Measurements from ENCODE around the gene NEXN. TPM values are rescaled to one million over a fixed set of nuclear protein-coding genes. Genes with fewer than 3 reads are reported as not detected.
A peak's percentile ranks its signal among the peaks of the same experiment; 100 is the strongest.

Gene NEXN
- total and polyA plus RNA-seq, 4 donors, result 7.6 to 20.9 (median 12.5) TPM

DNA sequence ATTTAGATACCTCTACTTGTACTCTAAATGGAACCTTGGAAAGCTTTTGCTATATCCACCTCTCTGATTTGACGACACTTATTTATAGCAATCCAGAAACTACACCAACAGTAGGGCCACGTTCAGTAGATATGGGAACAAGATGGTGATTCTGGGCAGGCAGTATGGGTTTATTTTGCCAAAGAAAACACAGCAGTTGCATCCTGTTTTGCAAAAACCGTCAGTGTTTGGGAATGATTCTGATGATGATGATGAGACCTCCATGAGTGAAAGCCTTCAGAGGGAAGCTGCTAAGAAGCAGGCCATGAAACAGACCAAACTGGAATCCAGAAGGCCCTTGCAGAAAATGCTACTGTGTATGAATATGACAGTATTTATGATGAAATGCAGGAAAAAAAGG is 41.5 kb upstream of the NEXN start:
- Histone ChIP-seq H3K36me3 (ENCODE audit: control insufficient read depth in 4 of 4, insufficient read depth in 4 of 4, low read length in 4 of 4) (peaks cover 0 to 3% (median 2%) of the 10 kb centered on the region in 4 donors), H3K9me3 (ENCODE audit: control insufficient read depth in 4 of 4, insufficient read depth in 3 of 4, low read length in 3 of 4) (no peaks in the 10 kb centered on the region), H3K9ac (ENCODE audit: insufficient read depth in 1 of 2, low read length in 2 of 2) (no peak overlapping the region), H3K4me1 (ENCODE audit: control insufficient read depth in 5 of 5, insufficient read depth in 5 of 5, low read length in 5 of 5) (no peaks in the 10 kb centered on the region), H3K27ac (ENCODE audit: low read depth in 1 of 2, low read length in 1 of 2) (no peak overlapping the region), H3K4me3 (no peak overlapping the region), H3K27me3 (ENCODE audit: control insufficient read depth in 3 of 3, insufficient read depth in 3 of 3, low read length in 2 of 3) (no peaks in the 10 kb centered on the region)
- TF ChIP-seq CTCF (IDR thresholded peaks at IDR 0.05; ENCODE audit: control extremely low read depth, extremely low read depth), result no peak
- WGBS, 2 donors, result 69 to 74% methylated on average over 3 of the region's 3 CpGs
- DNase-seq (no peak), ATAC-seq (ENCODE audit: insufficient read depth, low FRiP score) (no peak)

DNA sequence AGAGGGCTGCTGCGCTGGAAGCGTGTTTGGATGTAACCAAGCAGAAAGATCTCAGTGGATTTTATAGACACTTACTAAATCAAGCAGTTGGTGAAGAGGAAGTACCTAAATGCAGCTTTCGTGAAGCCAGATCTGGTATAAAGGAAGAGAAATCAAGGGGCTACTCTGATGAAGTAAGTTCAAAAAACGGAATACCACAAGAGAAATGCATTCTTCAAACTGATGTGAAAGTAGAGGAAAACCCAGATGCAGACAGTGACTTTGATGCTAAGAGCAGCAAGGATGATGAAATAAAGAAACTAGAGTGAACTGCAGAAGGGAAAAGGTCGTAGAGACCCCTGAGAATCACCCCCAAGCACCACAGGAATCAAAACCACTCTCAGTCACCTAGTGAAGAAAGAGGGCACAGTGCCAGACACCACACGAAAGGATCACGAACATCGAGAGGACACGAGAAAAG is 40.8 kb upstream of the NEXN start:
- Histone ChIP-seq H3K9ac (ENCODE audit: insufficient read depth in 1 of 2, low read length in 2 of 2) (no peak overlapping the region), H3K4me3 (no peak overlapping the region), H3K9me3 (ENCODE audit: control insufficient read depth in 4 of 4, insufficient read depth in 3 of 4, low read length in 3 of 4) (no peaks in the 10 kb centered on the region), H3K4me1 (ENCODE audit: control insufficient read depth in 5 of 5, insufficient read depth in 5 of 5, low read length in 5 of 5) (no peaks in the 10 kb centered on the region), H3K36me3 (ENCODE audit: control insufficient read depth in 4 of 4, insufficient read depth in 4 of 4, low read length in 4 of 4) (peaks cover 0 to 3% (median 2%) of the 10 kb centered on the region in 4 donors), H3K27me3 (ENCODE audit: control insufficient read depth in 3 of 3, insufficient read depth in 3 of 3, low read length in 2 of 3) (no peaks in the 10 kb centered on the region), H3K27ac (ENCODE audit: low read depth in 1 of 2, low read length in 1 of 2) (no peak overlapping the region)
- TF ChIP-seq CTCF (IDR thresholded peaks at IDR 0.05; ENCODE audit: control extremely low read depth, extremely low read depth), result no peak
- DNase-seq (no peak), ATAC-seq (ENCODE audit: insufficient read depth, low FRiP score) (no peak)
- WGBS, 2 donors, result 53 to 68% methylated on average over 9 of the region's 9 CpGs

GRCh38 chr1:77850082-77850481 is 38.3 kb upstream of the NEXN start:
- no peak overlapping the region for H3K4me3 ChIP-seq
- H3K27ac ChIP-seq (ENCODE audit: low read depth in 1 of 2, low read length in 1 of 2), result no peak overlapping the region
- no peaks in the 10 kb centered on the region for H3K4me1 ChIP-seq (ENCODE audit: control insufficient read depth in 5 of 5, insufficient read depth in 5 of 5, low read length in 5 of 5)
- peaks cover 0 to 2% (median 0%) of the 10 kb centered on the region in 4 donors for H3K9me3 ChIP-seq (ENCODE audit: control insufficient read depth in 4 of 4, insufficient read depth in 3 of 4, low read length in 3 of 4)
- H3K36me3 ChIP-seq (ENCODE audit: control insufficient read depth in 4 of 4, insufficient read depth in 4 of 4, low read length in 4 of 4), result peaks cover 0 to 4% (median 1%) of the 10 kb centered on the region in 4 donors
- 96 to 100% methylated on average over 1 of the region's 1 CpG for WGBS, 2 donors
- ATAC-seq (ENCODE audit: insufficient read depth, low FRiP score) (no peak), DNase-seq (no peak)
- no peak overlapping the region for H3K9ac ChIP-seq (ENCODE audit: insufficient read depth in 1 of 2, low read length in 2 of 2)
- no peak for TF ChIP-seq CTCF (IDR thresholded peaks at IDR 0.05; ENCODE audit: control extremely low read depth, extremely low read depth)
- H3K27me3 ChIP-seq (ENCODE audit: control insufficient read depth in 3 of 3, insufficient read depth in 3 of 3, low read length in 2 of 3), result no peaks in the 10 kb centered on the region

- TF ChIP-seq CTCF (IDR thresholded peaks at IDR 0.05; ENCODE audit: control extremely low read depth, extremely low read depth), result no peak
Observed at GRCh38 chr1:77857552-77857951, 30.9 kb upstream of the NEXN start.

More at GRCh38 chr1:77857552-77857951, 30.9 kb upstream of the NEXN start:
- Histone ChIP-seq H3K36me3 (ENCODE audit: control insufficient read depth in 4 of 4, insufficient read depth in 4 of 4, low read length in 4 of 4) (peaks cover 0 to 6% (median 4%) of the 10 kb centered on the region in 4 donors), H3K4me3 (no peak overlapping the region), H3K9me3 (ENCODE audit: control insufficient read depth in 4 of 4, insufficient read depth in 3 of 4, low read length in 3 of 4) (peaks cover 0 to 6% (median 0%) of the 10 kb centered on the region in 4 donors), H3K4me1 (ENCODE audit: control insufficient read depth in 5 of 5, insufficient read depth in 5 of 5, low read length in 5 of 5) (peaks cover 0 to 5% (median 0%) of the 10 kb centered on the region in 5 donors), H3K27ac (ENCODE audit: low read depth in 1 of 2, low read length in 1 of 2) (no peak overlapping the region), H3K9ac (ENCODE audit: insufficient read depth in 1 of 2, low read length in 2 of 2) (no peak overlapping the region), H3K27me3 (ENCODE audit: control insufficient read depth in 3 of 3, insufficient read depth in 3 of 3, low read length in 2 of 3) (no peaks in the 10 kb centered on the region)
- WGBS, 2 donors, result 78 to 81% methylated on average over 4 of the region's 4 CpGs
- DNase-seq, result peak; percentile 16 to 93 (median 92)
- ATAC-seq (ENCODE audit: insufficient read depth, low FRiP score), result no peak

All from lung (tissue), 12 donors.